ENCODE results near the gene WWOX.

WWOX gene

DNA sequence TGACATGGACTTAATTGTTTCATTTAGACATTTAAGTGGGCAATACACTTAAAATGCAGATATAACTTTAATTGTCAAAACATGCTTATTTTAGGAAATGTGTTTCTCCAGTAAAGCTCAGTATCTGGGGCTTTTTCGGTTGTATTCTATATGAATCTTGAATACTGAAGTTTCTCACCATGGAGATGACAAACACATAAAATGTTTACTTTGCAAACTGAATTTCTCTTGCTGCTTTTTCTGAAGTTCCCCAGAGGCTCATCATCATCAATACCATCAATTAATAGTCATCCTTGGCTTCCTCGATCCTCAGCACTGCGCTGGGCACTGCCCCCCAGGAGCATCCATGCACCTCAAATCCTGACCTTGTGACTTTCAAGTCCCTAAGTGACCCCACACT, 227.3 kb downstream of the WWOX start:
- Histone ChIP-seq H3K4me2 (ENCODE audit: low read depth, low read length) (no peak overlapping the region), H3K27me3 (replicated peaks; ENCODE audit: insufficient read depth, low read length) (no peaks in the 10 kb centered on the region), H3F3A (ENCODE audit: insufficient read depth, low read length) (no peaks in the 10 kb centered on the region), H3K27ac (ENCODE audit: low read length) (no peak overlapping the region), H3K4me3 (ENCODE audit: low read length) (no peak overlapping the region), H3K9me2 (replicated peaks; ENCODE audit: insufficient read depth, low read length) (no peaks in the 10 kb centered on the region), H4K20me1 (ENCODE audit: insufficient read depth, low read length) (no peaks in the 10 kb centered on the region), H3K4me1 (ENCODE audit: low read length) (no peaks in the 10 kb centered on the region), H2AFZ (ENCODE audit: low read length) (no peak overlapping the region), H3K9ac (ENCODE audit: low read length) (no peak overlapping the region), H3K79me2 (ENCODE audit: low read length) (no peaks in the 10 kb centered on the region), H3K36me3 (replicated peaks; ENCODE audit: insufficient read depth, low read length) (no peaks in the 10 kb centered on the region), H3K9me3 (replicated peaks; ENCODE audit: insufficient read depth, low read length) (no peaks in the 10 kb centered on the region)
- TF ChIP-seq EZH2 (optimal IDR thresholded peaks at IDR 0.05; ENCODE audit: low read depth, low read length), result no peak
- no peak for TF ChIP-seq EZH2phosphoT487 (IDR thresholded peaks at IDR 0.05; ENCODE audit: low read length)
- TF ChIP-seq, protein P1, sequence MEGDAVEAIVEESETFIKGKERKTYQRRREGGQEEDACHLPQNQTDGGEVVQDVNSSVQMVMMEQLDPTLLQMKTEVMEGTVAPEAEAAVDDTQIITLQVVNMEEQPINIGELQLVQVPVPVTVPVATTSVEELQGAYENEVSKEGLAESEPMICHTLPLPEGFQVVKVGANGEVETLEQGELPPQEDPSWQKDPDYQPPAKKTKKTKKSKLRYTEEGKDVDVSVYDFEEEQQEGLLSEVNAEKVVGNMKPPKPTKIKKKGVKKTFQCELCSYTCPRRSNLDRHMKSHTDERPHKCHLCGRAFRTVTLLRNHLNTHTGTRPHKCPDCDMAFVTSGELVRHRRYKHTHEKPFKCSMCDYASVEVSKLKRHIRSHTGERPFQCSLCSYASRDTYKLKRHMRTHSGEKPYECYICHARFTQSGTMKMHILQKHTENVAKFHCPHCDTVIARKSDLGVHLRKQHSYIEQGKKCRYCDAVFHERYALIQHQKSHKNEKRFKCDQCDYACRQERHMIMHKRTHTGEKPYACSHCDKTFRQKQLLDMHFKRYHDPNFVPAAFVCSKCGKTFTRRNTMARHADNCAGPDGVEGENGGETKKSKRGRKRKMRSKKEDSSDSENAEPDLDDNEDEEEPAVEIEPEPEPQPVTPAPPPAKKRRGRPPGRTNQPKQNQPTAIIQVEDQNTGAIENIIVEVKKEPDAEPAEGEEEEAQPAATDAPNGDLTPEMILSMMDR (IDR thresholded peaks at IDR 0.05; ENCODE audit: low read length), result no peak
- DNase-seq, result no peak

- TF ChIP-seq, protein P1 (IDR thresholded peaks at IDR 0.05; ENCODE audit: low read length), result no peak
- TF ChIP-seq EZH2phosphoT487 (IDR thresholded peaks at IDR 0.05; ENCODE audit: low read length) (no peak), EZH2 (optimal IDR thresholded peaks at IDR 0.05; ENCODE audit: low read depth, low read length) (no peak)
- H4K20me1 ChIP-seq (ENCODE audit: insufficient read depth, low read length), result no peaks in the 10 kb centered on the region
- no peaks in the 10 kb centered on the region for H3K9me3 ChIP-seq (replicated peaks; ENCODE audit: insufficient read depth, low read length)
- H2AFZ ChIP-seq (ENCODE audit: low read length), result no peak overlapping the region
- H3K9ac ChIP-seq (ENCODE audit: low read length), result no peak overlapping the region
- H3K27me3 ChIP-seq (replicated peaks; ENCODE audit: insufficient read depth, low read length), result no peaks in the 10 kb centered on the region
- H3K9me2 ChIP-seq (replicated peaks; ENCODE audit: insufficient read depth, low read length), result no peaks in the 10 kb centered on the region
- H3F3A ChIP-seq (ENCODE audit: insufficient read depth, low read length), result no peaks in the 10 kb centered on the region
- no peak overlapping the region for H3K4me2 ChIP-seq (ENCODE audit: low read depth, low read length)
- H3K27ac ChIP-seq (ENCODE audit: low read length), result no peak overlapping the region
- no peaks in the 10 kb centered on the region for H3K4me1 ChIP-seq (ENCODE audit: low read length)
- no peaks in the 10 kb centered on the region for H3K79me2 ChIP-seq (ENCODE audit: low read length)
- H3K36me3 ChIP-seq (replicated peaks; ENCODE audit: insufficient read depth, low read length), result no peaks in the 10 kb centered on the region
- H3K4me3 ChIP-seq (ENCODE audit: low read length), result no peak overlapping the region
- DNase-seq, result no peak
These were observed 232.3 kb downstream of the WWOX start for GRCh38 chr16:78331731-78332130.

DNA sequence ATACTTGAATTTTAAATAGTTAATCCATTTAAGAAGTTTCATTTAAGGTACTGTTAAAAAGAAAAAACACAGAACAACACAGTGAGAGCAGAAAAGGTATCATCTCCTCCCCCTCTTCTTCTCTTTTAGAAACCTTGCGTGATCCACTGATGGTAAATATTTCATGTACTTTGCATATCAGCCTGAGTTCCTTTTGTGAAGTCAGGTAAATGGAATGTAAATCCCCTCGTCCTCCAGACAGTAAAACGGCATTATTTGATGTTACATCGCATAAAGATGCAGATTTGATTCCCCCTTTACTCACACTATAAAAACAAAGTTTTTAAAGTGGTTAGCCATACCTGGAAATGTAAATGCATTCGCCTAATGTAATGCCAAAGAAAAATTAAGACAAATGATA, 234.4 kb downstream of the WWOX start:
- TF ChIP-seq EZH2phosphoT487 (IDR thresholded peaks at IDR 0.05; ENCODE audit: low read length) (no peak), EZH2 (optimal IDR thresholded peaks at IDR 0.05; ENCODE audit: low read depth, low read length) (no peak)
- TF ChIP-seq, protein P1 (IDR thresholded peaks at IDR 0.05; ENCODE audit: low read length), result no peak
- Histone ChIP-seq H3K79me2 (ENCODE audit: low read length) (no peaks in the 10 kb centered on the region), H4K20me1 (ENCODE audit: insufficient read depth, low read length) (no peaks in the 10 kb centered on the region), H3K4me1 (ENCODE audit: low read length) (no peaks in the 10 kb centered on the region), H3K9ac (ENCODE audit: low read length) (no peak overlapping the region), H3K4me3 (ENCODE audit: low read length) (no peak overlapping the region), H3K27ac (ENCODE audit: low read length) (no peak overlapping the region), H2AFZ (ENCODE audit: low read length) (no peak overlapping the region), H3K27me3 (replicated peaks; ENCODE audit: insufficient read depth, low read length) (no peaks in the 10 kb centered on the region), H3K36me3 (replicated peaks; ENCODE audit: insufficient read depth, low read length) (no peaks in the 10 kb centered on the region), H3F3A (ENCODE audit: insufficient read depth, low read length) (no peaks in the 10 kb centered on the region), H3K9me2 (replicated peaks; ENCODE audit: insufficient read depth, low read length) (no peaks in the 10 kb centered on the region), H3K4me2 (ENCODE audit: low read depth, low read length) (no peak overlapping the region), H3K9me3 (replicated peaks; ENCODE audit: insufficient read depth, low read length) (no peaks in the 10 kb centered on the region)
- no peak for DNase-seq

All from MM.1S (cell line).